NCI-H510A treated with DMSO at 0.1 percent for 48 hours (cell line): ENCODE data around the gene TULP4.
A peak's percentile ranks its signal among the peaks of the same experiment; 100 is the strongest.
"Not testable (repeated sequence)": the region's sequence is repeated elsewhere in the genome, so short reads cannot be mapped to it uniquely, and the experiment has no call there.

Experiments used
- DNase-seq: peaks from one replicate; lab custom pipeline; 2025; lab: John Stamatoyannopoulos, UW

Gene TULP4

DNA sequence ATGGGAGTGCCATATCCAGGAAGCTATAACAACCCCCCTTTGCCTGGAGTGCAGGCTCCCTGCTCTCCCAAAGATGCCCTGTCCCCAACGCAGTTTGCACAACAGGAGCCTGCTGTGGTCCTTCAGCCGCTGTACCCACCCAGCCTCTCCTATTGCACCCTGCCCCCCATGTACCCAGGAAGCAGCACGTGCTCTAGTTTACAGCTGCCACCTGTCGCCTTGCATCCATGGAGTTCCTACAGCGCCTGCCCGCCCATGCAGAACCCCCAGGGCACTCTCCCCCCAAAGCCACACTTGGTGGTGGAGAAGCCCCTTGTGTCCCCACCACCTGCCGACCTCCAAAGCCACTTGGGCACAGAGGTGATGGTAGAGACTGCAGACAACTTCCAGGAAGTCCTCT is 191.0 kb downstream of the TULP4 start:
- no peak for DNase-seq

DNA sequence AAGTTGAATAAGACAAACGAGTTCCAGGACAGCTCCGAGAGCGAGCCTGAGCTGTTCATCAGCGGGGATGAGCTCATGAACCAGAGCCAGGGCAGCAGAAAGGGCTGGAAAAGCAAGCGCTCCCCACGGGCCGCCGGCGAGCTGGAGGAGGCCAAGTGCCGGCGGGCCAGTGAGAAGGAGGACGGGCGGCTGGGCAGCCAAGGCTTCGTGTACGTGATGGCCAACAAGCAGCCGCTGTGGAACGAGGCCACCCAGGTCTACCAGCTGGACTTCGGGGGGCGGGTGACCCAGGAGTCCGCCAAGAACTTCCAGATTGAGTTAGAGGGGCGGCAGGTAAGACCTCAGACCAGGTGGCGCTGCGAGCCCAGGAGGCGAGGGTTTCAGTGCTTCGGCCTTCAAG is 191.6 kb downstream of the TULP4 start:
- DNase-seq = no peak

DNA sequence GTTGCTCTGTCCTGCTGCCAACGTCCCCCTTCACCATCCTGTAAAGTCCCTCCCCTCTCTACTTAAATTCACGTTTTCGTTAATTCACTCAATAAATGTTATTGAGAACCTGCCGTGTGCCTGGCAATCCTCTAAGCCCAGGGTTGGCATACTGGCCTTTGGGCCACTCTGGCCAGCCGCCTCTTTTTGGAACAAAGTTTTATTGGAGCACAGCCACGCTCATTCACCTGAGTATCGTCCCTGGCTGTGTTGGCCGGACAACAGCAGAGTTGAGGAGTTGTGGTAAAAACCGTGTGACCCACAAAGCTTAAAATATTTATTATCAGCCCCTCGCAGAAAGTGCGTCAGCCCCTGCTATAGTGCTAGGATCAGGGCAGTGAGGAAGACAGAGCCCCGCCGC is 192.9 kb downstream of the TULP4 start:
- no peak for DNase-seq

DNA sequence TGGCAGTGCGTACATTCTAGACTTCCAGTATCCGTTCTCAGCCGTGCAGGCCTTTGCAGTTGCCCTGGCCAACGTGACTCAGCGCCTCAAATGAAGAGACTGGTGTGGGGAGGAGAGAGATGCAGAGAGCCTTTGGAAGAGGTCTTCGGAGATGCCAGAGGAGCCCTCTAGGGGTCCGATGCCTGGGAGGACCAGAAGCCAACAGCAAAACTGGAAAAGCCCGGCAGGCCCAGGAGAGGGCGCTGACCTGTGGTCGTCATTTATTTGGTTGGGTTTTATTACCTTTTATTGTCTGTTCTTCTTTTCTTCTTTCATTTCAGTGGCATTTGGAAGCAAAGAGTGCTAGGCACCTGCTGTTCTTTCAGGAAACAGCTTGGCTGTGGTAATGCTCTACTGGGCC is 194.3 kb downstream of the TULP4 start:
- no peak for DNase-seq

GRCh38 chr6:158507174-158507573 is 194.9 kb downstream of the TULP4 start:
- no peak for DNase-seq

GRCh38 chr6:158508450-158508849 is 196.2 kb downstream of the TULP4 start:
- no peak for DNase-seq

DNA sequence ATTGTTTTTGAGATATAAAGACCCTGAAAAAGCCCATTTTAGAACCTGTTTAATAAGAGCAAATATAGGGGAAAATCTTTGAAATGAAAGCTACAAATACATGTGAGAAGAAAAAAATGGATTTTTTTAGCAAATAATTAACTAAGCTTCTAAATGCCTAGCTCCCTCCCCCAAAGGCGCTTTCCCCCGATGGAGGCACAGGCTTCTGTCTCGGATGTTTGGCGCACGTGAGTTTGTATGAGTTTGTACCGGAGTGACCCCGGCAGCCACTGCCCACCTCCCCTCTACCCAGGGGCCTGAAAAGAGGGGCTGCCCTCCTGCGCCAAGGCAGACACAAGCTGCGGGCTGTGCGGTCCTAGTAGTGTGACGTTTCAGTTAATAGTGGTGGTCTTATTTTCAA is 197.2 kb downstream of the TULP4 start:
- DNase-seq = no peak

DNA sequence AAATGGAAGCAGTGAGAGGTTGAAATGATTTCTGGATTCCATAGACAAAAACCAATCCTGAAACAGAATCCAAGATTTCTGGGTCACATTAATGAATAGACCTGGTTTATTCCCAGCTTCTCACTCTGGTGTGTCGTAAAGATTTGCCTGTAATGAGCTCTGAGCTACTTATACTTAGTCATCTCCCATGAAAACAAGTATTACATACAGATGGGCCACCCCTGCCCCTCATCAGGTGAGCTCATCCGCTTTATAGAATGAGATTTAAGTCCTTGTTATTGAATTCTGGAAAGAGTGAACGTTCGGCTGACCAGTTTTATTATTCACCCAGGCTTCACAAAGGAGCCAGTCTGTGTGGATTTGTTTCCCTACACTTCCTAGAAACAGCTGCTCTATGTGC is 200.5 kb downstream of the TULP4 start:
- no peak for DNase-seq

- DNase-seq = no peak
Observed at GRCh38 chr6:158514176-158514575, 201.9 kb downstream of the TULP4 start.

GRCh38 chr6:158514991-158515390 is 202.7 kb downstream of the TULP4 start:
- no peak for DNase-seq

- DNase-seq = no peak
Observed at GRCh38 chr6:158516098-158516497, 203.8 kb downstream of the TULP4 start.

- no peak for DNase-seq
Observed at GRCh38 chr6:158517038-158517437, 204.8 kb downstream of the TULP4 start.

DNA sequence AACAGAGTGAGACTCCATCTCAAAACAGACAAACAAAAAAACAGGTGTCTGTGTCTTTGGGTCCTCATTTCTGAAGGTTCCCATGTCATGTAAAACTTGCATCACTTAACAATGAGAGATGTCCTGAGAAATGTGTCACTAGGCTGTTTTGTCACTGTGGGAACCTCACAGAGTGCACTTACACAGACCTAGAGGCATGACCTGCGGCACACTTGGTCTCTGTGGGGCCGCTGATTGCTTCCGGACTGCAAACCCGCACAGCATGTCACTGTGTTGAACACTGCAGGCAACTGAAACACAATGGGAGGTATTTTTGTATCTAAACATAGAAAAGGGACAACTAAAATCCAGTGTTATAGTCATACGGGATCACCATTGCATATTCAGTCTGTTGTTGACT is 205.3 kb downstream of the TULP4 start:
- DNase-seq = no peak

DNA sequence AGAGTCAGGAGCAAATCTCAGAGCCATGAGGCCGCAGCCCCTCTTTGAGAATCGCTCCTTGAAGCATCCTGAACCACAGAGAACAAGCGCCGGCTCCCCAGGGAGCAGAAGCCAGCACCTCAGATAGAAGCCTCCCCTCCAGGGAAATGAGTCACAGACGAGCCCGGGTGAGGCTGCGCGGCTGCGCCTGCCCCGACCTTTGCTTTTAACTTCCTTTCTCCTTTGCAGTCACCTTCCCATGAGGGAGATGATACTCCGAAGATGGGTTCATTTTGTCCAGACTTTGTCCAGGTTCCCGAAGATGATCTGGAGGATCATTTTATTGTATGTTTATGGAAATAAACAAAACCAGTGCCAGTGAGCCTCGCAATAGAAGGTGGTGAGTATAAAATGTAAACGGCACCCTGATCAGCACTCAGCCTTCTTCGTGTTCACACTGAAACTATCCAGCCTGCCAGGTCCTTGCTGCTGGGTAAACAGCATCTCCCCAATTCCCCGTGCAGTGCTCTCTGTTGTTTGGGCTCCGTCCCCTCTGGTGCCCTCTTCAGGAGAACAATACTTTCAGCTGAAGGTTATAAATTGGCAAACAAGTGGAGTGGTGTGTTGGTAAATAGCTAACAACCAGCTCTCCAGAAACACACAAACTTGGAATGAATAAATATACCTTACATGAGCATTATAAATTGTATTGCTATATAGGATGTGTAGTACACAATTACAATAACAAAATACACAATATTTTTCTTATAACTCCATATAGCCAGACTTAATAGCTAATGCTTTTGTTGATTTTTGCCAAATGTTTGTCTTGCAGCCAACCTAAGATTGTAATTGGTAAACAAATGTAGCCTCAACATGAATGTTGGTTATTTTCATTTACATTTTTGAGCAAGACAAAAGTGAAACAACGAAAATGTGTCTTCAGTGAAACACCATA is 206.2 kb downstream of the TULP4 start:
- DNase-seq = peak; percentile 74

- no peak for DNase-seq
Observed at GRCh38 chr6:158519300-158519699, 207.0 kb downstream of the TULP4 start.

DNA sequence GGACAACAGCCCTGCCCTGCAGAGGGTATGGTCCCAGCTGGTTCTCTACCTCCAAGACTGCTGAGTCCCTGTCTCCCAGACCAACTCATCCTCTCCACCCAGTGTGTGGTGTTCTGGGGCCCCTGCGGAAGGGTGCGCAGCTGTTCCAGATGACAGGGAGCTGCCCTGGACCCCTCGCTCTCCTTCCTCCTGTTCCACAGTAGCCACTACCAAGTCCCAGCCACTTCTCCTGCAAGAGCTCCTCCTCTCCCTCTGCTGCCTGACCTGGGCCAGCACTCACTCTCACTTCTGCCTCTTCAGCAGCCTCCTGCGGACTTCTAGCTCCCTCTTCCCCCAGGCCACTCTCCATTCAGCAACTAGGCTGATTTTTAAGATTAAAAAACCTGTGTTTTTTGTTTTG is 207.5 kb downstream of the TULP4 start:
- no peak for DNase-seq

- DNase-seq = not testable (repeated sequence)
Observed at GRCh38 chr6:158520975-158521374, 208.7 kb downstream of the TULP4 start.

- no peak for DNase-seq
Observed at GRCh38 chr6:158521759-158522158, 209.5 kb downstream of the TULP4 start.

GRCh38 chr6:158522616-158523015 is 210.4 kb downstream of the TULP4 start:
- no peak for DNase-seq

GRCh38 chr6:158524311-158524710 is 212.0 kb downstream of the TULP4 start:
- no peak for DNase-seq

- not testable (repeated sequence) for DNase-seq
Observed at GRCh38 chr6:158527858-158528257, 215.6 kb downstream of the TULP4 start.

DNA sequence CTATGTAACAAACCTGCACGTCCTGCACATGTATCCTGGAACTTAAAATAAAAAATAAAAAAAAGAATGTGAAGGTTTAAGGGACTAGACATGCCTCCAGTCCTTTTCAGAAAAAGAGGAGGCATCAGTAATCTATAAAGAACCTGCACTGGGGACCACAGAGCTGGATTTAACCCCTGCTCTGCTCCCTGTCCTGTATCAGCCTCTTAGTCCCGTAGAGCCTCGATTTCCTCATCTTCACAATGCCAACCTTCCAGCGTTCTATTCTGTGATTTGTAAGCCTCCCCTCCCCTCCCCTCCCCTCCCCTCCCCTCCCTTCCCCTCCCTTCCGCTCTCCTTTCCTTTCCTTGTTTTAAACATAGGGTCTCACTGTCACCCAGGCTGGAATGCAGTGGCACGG is 216.6 kb downstream of the TULP4 start:
- no peak for DNase-seq

GRCh38 chr6:158529629-158530028 is 217.4 kb downstream of the TULP4 start:
- DNase-seq = no peak

DNA sequence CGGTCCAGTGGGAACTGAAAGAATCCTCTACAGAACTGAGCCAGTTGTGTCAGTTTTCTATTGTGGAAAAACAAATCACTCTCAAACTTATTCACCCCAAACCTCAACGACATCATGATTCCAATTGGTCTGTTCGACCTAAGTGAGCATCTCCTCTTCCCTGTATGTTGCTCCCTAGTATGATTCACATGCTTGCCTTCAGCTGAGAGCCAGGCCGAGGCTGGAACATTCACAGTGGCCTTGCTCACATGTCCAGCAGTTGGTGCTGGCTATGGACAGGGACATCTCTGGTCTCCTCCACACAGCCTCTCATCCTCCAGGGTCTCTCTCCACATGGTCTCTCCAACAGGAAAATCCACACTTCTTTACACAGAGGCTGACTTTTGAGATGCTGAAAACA is 219.3 kb downstream of the TULP4 start:
- no peak for DNase-seq
